Keratinocyte (primary cell): ENCODE results near the gene CARMIL1.

ENCODE experiments used
- CTCF ChIP-seq, 3 experiments: IDR thresholded peaks in 1 of 3; conservative IDR thresholded peaks in 1 of 3; optimal IDR thresholded peaks in 1 of 3; 2 replicates in 2 of 3; 3 replicates in 1 of 3; pipeline versions ENCODE3 to v1.5.1; 2011; ENCODE audit warnings: low read length in 3 of 3, mild to moderate bottlenecking in 3 of 3, moderate library complexity in 2 of 3, control low read depth in 1 of 3, inconsistent platforms in 1 of 3; ENCODE audit not compliant: insufficient read depth in 2 of 3; ENCODE audit errors: extremely low read depth in 1 of 3
- EZH2 ChIP-seq: IDR thresholded peaks from one replicate; pipeline ENCODE4 v1.6.1; 2012; ENCODE audit warnings: inconsistent platforms, mild to moderate bottlenecking, low read length, moderate library complexity

- TF ChIP-seq EZH2 (no peak), CTCF (optimal IDR thresholded peaks at IDR 0.05 in 1 of 3, IDR thresholded peaks at IDR 0.05 in 1 of 3, conservative IDR thresholded peaks at IDR 0.05 in 1 of 3; ENCODE audit: extremely low read depth in 1 of 3, insufficient read depth in 2 of 3, low read length in 3 of 3) (no peak)
These were observed 71.4 kb downstream of the CARMIL1 start for GRCh38 chr6:25350573-25350972.
